ENCODE results near the gene TMEM135. TPM values are rescaled to one million over a fixed set of nuclear protein-coding genes. Genes with fewer than 3 reads are reported as not detected.

Gene TMEM135
- total and polyA plus RNA-seq, 2 donors from 2014 or later, result 12.0 to 24.6 TPM

- peaks cover 0 to 3% (median 0%) of the 10 kb centered on the region in 3 donors for H3K36me3 ChIP-seq (ENCODE audit: control insufficient read depth in 2 of 3, insufficient read depth in 3 of 3, low read length in 3 of 3)
- intact Hi-C loops (cut with DNase I), result no loop called here
- no peaks in the 10 kb centered on the region for H3K4me1 ChIP-seq (ENCODE audit: control insufficient read depth in 2 of 3, insufficient read depth in 2 of 3, low read depth in 1 of 3, low read length in 3 of 3)
- DNase-seq (no peak), FAIRE-seq (no peak)
- no peak overlapping the region for H3K4me3 ChIP-seq (ENCODE audit: low read length in 3 of 3)
- H3K9me3 ChIP-seq (ENCODE audit: control insufficient read depth in 2 of 3, insufficient read depth in 1 of 3, low read length in 3 of 3), result no peaks in the 10 kb centered on the region
- H3K27me3 ChIP-seq (ENCODE audit: control insufficient read depth, insufficient read depth, low read length), result no peaks in the 10 kb centered on the region
- no peak overlapping the region for H3K27ac ChIP-seq (ENCODE audit: low read depth in 2 of 2, low read length in 2 of 2)
- no peak overlapping the region for H3K9ac ChIP-seq (ENCODE audit: low read length in 3 of 3)
- TF ChIP-seq CTCF (IDR thresholded peaks at IDR 0.05; ENCODE audit: borderline replicate concordance, extremely low read depth, insufficient read depth), result no peak
Measured at GRCh38 chr11:87324817-87325489, 287.2 kb downstream of the TMEM135 start.

GRCh38 chr11:87325490-87325872 lies 287.7 kb downstream of the TMEM135 start:
- Histone ChIP-seq H3K36me3 (ENCODE audit: control insufficient read depth in 2 of 3, insufficient read depth in 3 of 3, low read length in 3 of 3) (peaks cover 0 to 3% (median 0%) of the 10 kb centered on the region in 3 donors), H3K27me3 (ENCODE audit: control insufficient read depth, insufficient read depth, low read length) (no peaks in the 10 kb centered on the region), H3K4me1 (ENCODE audit: control insufficient read depth in 2 of 3, insufficient read depth in 2 of 3, low read depth in 1 of 3, low read length in 3 of 3) (no peaks in the 10 kb centered on the region), H3K9ac (ENCODE audit: low read length in 3 of 3) (no peak overlapping the region), H3K4me3 (ENCODE audit: low read length in 3 of 3) (no peak overlapping the region), H3K27ac (ENCODE audit: low read depth in 2 of 2, low read length in 2 of 2) (no peak overlapping the region), H3K9me3 (ENCODE audit: control insufficient read depth in 2 of 3, insufficient read depth in 1 of 3, low read length in 3 of 3) (no peaks in the 10 kb centered on the region)
- intact Hi-C loops (cut with DNase I), result no loop called here
- FAIRE-seq (no peak), DNase-seq (no peak)
- no peak for TF ChIP-seq CTCF (IDR thresholded peaks at IDR 0.05; ENCODE audit: borderline replicate concordance, extremely low read depth, insufficient read depth)

GRCh38 chr11:87326594-87326993 lies 288.9 kb downstream of the TMEM135 start:
- no peaks in the 10 kb centered on the region for H3K27me3 ChIP-seq (ENCODE audit: control insufficient read depth, insufficient read depth, low read length)
- DNase-seq (no peak), FAIRE-seq (no peak)
- H3K36me3 ChIP-seq (ENCODE audit: control insufficient read depth in 2 of 3, insufficient read depth in 3 of 3, low read length in 3 of 3), result no peaks in the 10 kb centered on the region
- no peaks in the 10 kb centered on the region for H3K4me1 ChIP-seq (ENCODE audit: control insufficient read depth in 2 of 3, insufficient read depth in 2 of 3, low read depth in 1 of 3, low read length in 3 of 3)
- no peak overlapping the region for H3K27ac ChIP-seq (ENCODE audit: low read depth in 2 of 2, low read length in 2 of 2)
- intact Hi-C loops (cut with DNase I), result no loop called here
- H3K9ac ChIP-seq (ENCODE audit: low read length in 3 of 3), result no peak overlapping the region
- TF ChIP-seq CTCF (IDR thresholded peaks at IDR 0.05; ENCODE audit: borderline replicate concordance, extremely low read depth, insufficient read depth), result no peak
- H3K9me3 ChIP-seq (ENCODE audit: control insufficient read depth in 2 of 3, insufficient read depth in 1 of 3, low read length in 3 of 3), result no peaks in the 10 kb centered on the region
- no peak overlapping the region for H3K4me3 ChIP-seq (ENCODE audit: low read length in 3 of 3)

- Histone ChIP-seq H3K4me1 (ENCODE audit: control insufficient read depth in 2 of 3, insufficient read depth in 2 of 3, low read depth in 1 of 3, low read length in 3 of 3) (no peaks in the 10 kb centered on the region), H3K9ac (ENCODE audit: low read length in 3 of 3) (no peak overlapping the region), H3K27me3 (ENCODE audit: control insufficient read depth, insufficient read depth, low read length) (no peaks in the 10 kb centered on the region), H3K4me3 (ENCODE audit: low read length in 3 of 3) (no peak overlapping the region), H3K9me3 (ENCODE audit: control insufficient read depth in 2 of 3, insufficient read depth in 1 of 3, low read length in 3 of 3) (no peaks in the 10 kb centered on the region), H3K27ac (ENCODE audit: low read depth in 2 of 2, low read length in 2 of 2) (no peak overlapping the region), H3K36me3 (ENCODE audit: control insufficient read depth in 2 of 3, insufficient read depth in 3 of 3, low read length in 3 of 3) (no peaks in the 10 kb centered on the region)
- DNase-seq (no peak), FAIRE-seq (no peak)
- intact Hi-C loops (cut with DNase I), result no loop called here
- TF ChIP-seq CTCF (IDR thresholded peaks at IDR 0.05; ENCODE audit: borderline replicate concordance, extremely low read depth, insufficient read depth), result no peak
Measured at GRCh38 chr11:87329172-87329571, 291.4 kb downstream of the TMEM135 start.

Measured in kidney (tissue), 14 donors.